NCI-H1436 treated with DMSO at 0.1 percent for 48 hours (cell line): Measurements from ENCODE around the gene SIK3.

Experiments used
- DNase-seq: peaks from one replicate; lab custom pipeline; 2025; lab: John Stamatoyannopoulos, UW

SIK3 gene

GRCh38 chr11:117110294-117110950 is 12.2 kb upstream of the SIK3 start:
- DNase-seq: no peak

- DNase-seq: no peak
Measured at GRCh38 chr11:117107701-117108590, 9.7 kb upstream of the SIK3 start.

- DNase-seq: no peak
Measured at GRCh38 chr11:117100556-117100955, 2.3 kb upstream of the SIK3 start.

- no peak for DNase-seq
Measured at GRCh38 chr11:117099696-117100095, 1.5 kb upstream of the SIK3 start.

GRCh38 chr11:117097389-117098268 is 599 bp downstream of the SIK3 start:
- DNase-seq: no peak

GRCh38 chr11:117097014-117097388 is 1.2 kb downstream of the SIK3 start:
- no peak for DNase-seq

- no peak for DNase-seq
Measured at GRCh38 chr11:117096201-117096991, 1.8 kb downstream of the SIK3 start.

GRCh38 chr11:117095284-117096161 is 2.7 kb downstream of the SIK3 start:
- DNase-seq: no peak

- no peak for DNase-seq
Measured at GRCh38 chr11:117094776-117095175, 3.5 kb downstream of the SIK3 start.

GRCh38 chr11:117092951-117093590 is 5.2 kb downstream of the SIK3 start:
- no peak for DNase-seq

GRCh38 chr11:117091753-117092477 is 6.3 kb downstream of the SIK3 start:
- DNase-seq: no peak

GRCh38 chr11:117090111-117090706 is 8.0 kb downstream of the SIK3 start:
- DNase-seq: no peak

GRCh38 chr11:117089685-117090084 is 8.5 kb downstream of the SIK3 start:
- no peak for DNase-seq

GRCh38 chr11:117087446-117087845 is 10.8 kb downstream of the SIK3 start:
- no peak for DNase-seq

- no peak for DNase-seq
Measured at GRCh38 chr11:117084992-117085391, 13.2 kb downstream of the SIK3 start.

- no peak for DNase-seq
Measured at GRCh38 chr11:117083011-117083935, 15.0 kb downstream of the SIK3 start.

GRCh38 chr11:117081908-117082307 is 16.3 kb downstream of the SIK3 start:
- no peak for DNase-seq

- DNase-seq: no peak
Measured at GRCh38 chr11:117080370-117080769, 17.9 kb downstream of the SIK3 start.
